Measurements from ENCODE around the gene DNAH17.

Gene DNAH17

GRCh38 chr17:78572239-78573205, 4.7 kb downstream of the DNAH17 start:
- DNase-seq = no peak

GRCh38 chr17:78571329-78571728, 5.9 kb downstream of the DNAH17 start:
- no peak for DNase-seq

GRCh38 chr17:78568494-78569115, 8.6 kb downstream of the DNAH17 start:
- no peak for DNase-seq

- DNase-seq = no peak
Observed at GRCh38 chr17:78567991-78568390, 9.2 kb downstream of the DNAH17 start.

- no peak for DNase-seq
Observed at GRCh38 chr17:78566947-78567346, 10.2 kb downstream of the DNAH17 start.

- DNase-seq = no peak
Observed at GRCh38 chr17:78563189-78564145, 13.7 kb downstream of the DNAH17 start.

GRCh38 chr17:78562734-78563133, 14.5 kb downstream of the DNAH17 start:
- DNase-seq = no peak

GRCh38 chr17:78561166-78561565, 16.0 kb downstream of the DNAH17 start:
- no peak for DNase-seq

- DNase-seq = no peak
Observed at GRCh38 chr17:78560731-78561130, 16.5 kb downstream of the DNAH17 start.

- DNase-seq = no peak
Observed at GRCh38 chr17:78559749-78560368, 17.3 kb downstream of the DNAH17 start.

GRCh38 chr17:78558989-78559388, 18.2 kb downstream of the DNAH17 start:
- DNase-seq = no peak

- peak; percentile 20 for DNase-seq
Observed at GRCh38 chr17:78558181-78558850, 18.9 kb downstream of the DNAH17 start.

GRCh38 chr17:78557598-78558039, 19.6 kb downstream of the DNAH17 start:
- DNase-seq = peak; percentile 76

GRCh38 chr17:78556812-78557211, 20.4 kb downstream of the DNAH17 start:
- no peak for DNase-seq

GRCh38 chr17:78555746-78556401, 21.3 kb downstream of the DNAH17 start:
- DNase-seq = no peak

GRCh38 chr17:78550464-78550863, 26.7 kb downstream of the DNAH17 start:
- no peak for DNase-seq

GRCh38 chr17:78548725-78549124, 28.5 kb downstream of the DNAH17 start:
- DNase-seq = no peak

- no peak for DNase-seq
Observed at GRCh38 chr17:78547035-78547434, 30.2 kb downstream of the DNAH17 start.

GRCh38 chr17:78546476-78546875, 30.7 kb downstream of the DNAH17 start:
- no peak for DNase-seq

- no peak for DNase-seq
Observed at GRCh38 chr17:78544881-78545755, 32.1 kb downstream of the DNAH17 start.
